ENCODE data around the gene MAST3.
A peak's percentile ranks its signal among the peaks of the same experiment; 100 is the strongest.

The MAST3 gene

GRCh38 chr19:18135712-18136584 is 38.4 kb downstream of the MAST3 start:
- DNase-seq = no peak
- ATAC-seq = no peak

GRCh38 chr19:18137242-18137641 is 39.7 kb downstream of the MAST3 start:
- no peak for ATAC-seq
- DNase-seq = no peak

GRCh38 chr19:18137657-18138339 is 40.2 kb downstream of the MAST3 start:
- no peak for DNase-seq

GRCh38 chr19:18140473-18140872 is 42.9 kb downstream of the MAST3 start:
- ATAC-seq = no peak
- no peak for DNase-seq

More at GRCh38 chr19:18137657-18138339, 40.2 kb downstream of the MAST3 start:
- ATAC-seq = no peak

- ATAC-seq = no peak
- no peak for DNase-seq
Measured at GRCh38 chr19:18141031-18141430, 43.5 kb downstream of the MAST3 start.

GRCh38 chr19:18143902-18144301 is 46.3 kb downstream of the MAST3 start:
- ATAC-seq (no peak), DNase-seq (no peak)

GRCh38 chr19:18144361-18144760 is 46.8 kb downstream of the MAST3 start:
- no peak for ATAC-seq
- DNase-seq = no peak

- ATAC-seq (no peak), DNase-seq (no peak)
Measured at GRCh38 chr19:18144906-18145305, 47.3 kb downstream of the MAST3 start.

GRCh38 chr19:18145391-18145999 is 47.9 kb downstream of the MAST3 start:
- ATAC-seq = no peak
- no peak for DNase-seq

GRCh38 chr19:18147396-18147795 is 49.8 kb downstream of the MAST3 start:
- ATAC-seq = no peak
- DNase-seq = no peak

- DNase-seq (no peak), ATAC-seq (no peak)
Measured at GRCh38 chr19:18149596-18149975, 52.0 kb downstream of the MAST3 start.

GRCh38 chr19:18150776-18151624 is 53.4 kb downstream of the MAST3 start:
- ATAC-seq = no peak

GRCh38 chr19:18152442-18152816 is 54.9 kb downstream of the MAST3 start:
- DNase-seq (peak; percentile 99), ATAC-seq (peak; percentile 67)

More at GRCh38 chr19:18150776-18151624, 53.4 kb downstream of the MAST3 start:
- no peak for DNase-seq

- DNase-seq (peak; percentile 100), ATAC-seq (peak; percentile 91)
Measured at GRCh38 chr19:18152817-18153555, 55.4 kb downstream of the MAST3 start, which contains the start of gene PIK3R2. Gene PIK3R2, plus strand, starts transcription at chr19:18153163. Its CDS starts 2,717 bp downstream, at chr19:18155880.

- ATAC-seq (no peak), DNase-seq (peak; percentile 41)
Measured at GRCh38 chr19:18153556-18154134, 56.1 kb downstream of the MAST3 start.

GRCh38 chr19:18155095-18156087 is 57.8 kb downstream of the MAST3 start:
- DNase-seq = no peak
- ATAC-seq = no peak

- no peak for DNase-seq
- ATAC-seq = no peak
Measured at GRCh38 chr19:18156268-18156667, 58.7 kb downstream of the MAST3 start.

- ATAC-seq (no peak), DNase-seq (no peak)
Measured at GRCh38 chr19:18156841-18157464, 59.4 kb downstream of the MAST3 start.

GRCh38 chr19:18157465-18158063 is 60.0 kb downstream of the MAST3 start:
- ATAC-seq (no peak), DNase-seq (no peak)
